ENCODE measurements around the gene BCL2L11. TPM values are rescaled to one million over a fixed set of nuclear protein-coding genes. Genes with fewer than 3 reads are reported as not detected.
A peak's percentile ranks its signal among the peaks of the same experiment; 100 is the strongest.

The BCL2L11 gene
- total and polyA plus RNA-seq, 2 donors: 9.7 to 47.6 TPM

DNA sequence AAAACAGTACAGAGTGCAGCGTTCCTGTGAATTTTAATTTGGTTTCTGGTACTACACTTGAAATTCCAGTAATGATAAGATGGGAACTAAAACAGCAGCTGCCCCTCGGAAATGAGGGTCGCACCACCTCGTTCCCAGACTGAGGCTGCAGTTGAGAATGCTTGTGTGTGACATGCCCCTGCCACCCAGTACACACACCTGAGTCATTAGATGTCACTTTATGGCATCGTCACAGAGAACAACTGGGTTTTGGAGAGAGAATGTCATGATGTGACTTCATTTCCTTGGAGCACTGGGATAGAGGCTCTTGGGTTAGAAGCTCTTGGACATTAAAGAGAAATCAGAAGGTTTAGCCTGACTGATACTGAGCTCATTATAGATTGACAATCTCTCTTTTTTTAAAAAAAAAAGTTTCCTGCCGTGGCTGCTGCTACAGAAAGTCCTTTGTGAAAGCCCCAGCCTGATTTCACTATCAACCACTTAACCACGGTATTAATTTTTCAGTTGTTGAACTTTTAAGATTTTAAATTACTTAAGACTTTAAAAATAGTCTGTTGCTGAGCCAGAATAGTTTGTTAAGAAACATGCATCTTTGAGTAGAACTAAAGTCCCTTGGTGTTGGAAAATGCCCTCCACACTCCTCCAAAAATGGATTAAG, 24.5 kb downstream of the BCL2L11 start:
- H3K9me3 ChIP-seq (ENCODE audit: control insufficient read depth in 2 of 2, insufficient read depth in 1 of 2, low read length in 1 of 2): no peaks in the 10 kb centered on the region
- no peaks in the 10 kb centered on the region for H3K4me1 ChIP-seq (ENCODE audit: control insufficient read depth in 2 of 2, insufficient read depth in 2 of 2, low read length in 2 of 2)
- 88% methylated on average over 7 of the region's 7 CpGs for WGBS
- DNase-seq (ENCODE audit: low read depth in 6 of 9, low spot score in 9 of 9): no peak
- H3K27me3 ChIP-seq (ENCODE audit: control insufficient read depth in 2 of 2, insufficient read depth in 1 of 2, low read length in 1 of 2): no peaks in the 10 kb centered on the region
- peaks cover 27 to 40% of the 10 kb centered on the region in 2 donors for H3K36me3 ChIP-seq (ENCODE audit: control insufficient read depth in 2 of 2, insufficient read depth in 2 of 2, low read length in 1 of 2)
- H3K4me3 ChIP-seq (ENCODE audit: low read length in 2 of 2): no peak overlapping the region
- H3K27ac ChIP-seq (ENCODE audit: low read depth in 1 of 2, low read length in 1 of 2): no peak overlapping the region

DNA sequence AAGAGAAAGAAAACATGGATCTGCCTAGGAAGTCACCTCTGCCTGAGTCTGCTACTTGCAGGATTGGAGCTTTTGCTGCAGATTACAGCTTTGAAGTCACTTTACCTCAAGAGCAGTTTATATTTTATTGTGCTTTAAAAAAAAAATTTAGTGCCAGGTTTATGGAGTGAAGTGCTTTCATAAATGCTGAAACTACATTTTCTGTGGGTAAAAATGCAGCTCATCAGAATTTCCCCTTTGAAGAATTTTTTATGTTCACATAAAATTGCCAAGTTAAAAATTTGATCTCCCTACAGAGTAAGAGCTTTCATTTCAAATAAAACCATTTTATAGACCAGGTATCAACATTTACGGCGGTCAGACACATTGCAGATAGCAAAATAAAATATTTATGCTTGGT, 25.2 kb downstream of the BCL2L11 start:
- H3K27ac ChIP-seq (ENCODE audit: low read depth in 1 of 2, low read length in 1 of 2): no peak overlapping the region
- no peaks in the 10 kb centered on the region for H3K4me1 ChIP-seq (ENCODE audit: control insufficient read depth in 2 of 2, insufficient read depth in 2 of 2, low read length in 2 of 2)
- 97% methylated on average over 2 of the region's 2 CpGs for WGBS
- H3K9me3 ChIP-seq (ENCODE audit: control insufficient read depth in 2 of 2, insufficient read depth in 1 of 2, low read length in 1 of 2): no peaks in the 10 kb centered on the region
- no peak overlapping the region for H3K4me3 ChIP-seq (ENCODE audit: low read length in 2 of 2)
- no peak for DNase-seq (ENCODE audit: low read depth in 6 of 9, low spot score in 9 of 9)
- H3K36me3 ChIP-seq (ENCODE audit: control insufficient read depth in 2 of 2, insufficient read depth in 2 of 2, low read length in 1 of 2): peaks cover 31 to 41% of the 10 kb centered on the region in 2 donors
- H3K27me3 ChIP-seq (ENCODE audit: control insufficient read depth in 2 of 2, insufficient read depth in 1 of 2, low read length in 1 of 2): no peaks in the 10 kb centered on the region

DNA sequence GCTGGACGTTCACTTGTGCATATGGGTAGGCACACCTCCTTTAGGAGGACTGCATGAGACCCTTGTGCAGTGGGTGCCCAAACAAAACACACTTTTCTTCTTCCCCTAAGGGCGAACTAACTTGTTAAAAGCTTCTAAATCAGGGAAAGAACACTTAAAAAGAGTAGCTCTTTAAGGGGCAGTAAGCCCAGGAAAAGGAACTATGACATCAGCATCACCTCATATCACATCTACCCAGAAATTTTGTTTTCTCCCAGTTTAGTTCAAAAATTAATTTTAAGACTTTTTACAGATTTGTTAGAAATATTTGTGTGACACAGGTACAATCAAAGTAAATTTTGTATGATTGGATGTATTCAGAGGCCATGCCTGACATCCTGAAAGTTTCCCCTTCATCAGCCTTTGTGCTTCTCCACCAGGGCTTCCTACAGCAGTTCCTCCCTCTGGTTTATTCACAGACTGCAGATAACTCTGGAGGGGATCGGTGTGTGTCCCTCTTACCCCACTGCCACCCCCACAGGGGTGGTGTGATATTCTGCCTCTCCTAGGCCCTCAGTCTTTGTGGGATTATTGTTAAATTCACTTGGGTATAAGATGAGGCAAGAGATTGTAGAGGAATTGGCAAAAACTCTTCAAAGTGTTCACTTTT, 27.6 kb downstream of the BCL2L11 start:
- peaks cover 32 to 56% of the 10 kb centered on the region in 2 donors for H3K36me3 ChIP-seq (ENCODE audit: control insufficient read depth in 2 of 2, insufficient read depth in 2 of 2, low read length in 1 of 2)
- 94% methylated on average over 3 of the region's 3 CpGs for WGBS
- no peaks in the 10 kb centered on the region for H3K4me1 ChIP-seq (ENCODE audit: control insufficient read depth in 2 of 2, insufficient read depth in 2 of 2, low read length in 2 of 2)
- no peak for DNase-seq (ENCODE audit: low read depth in 6 of 9, low spot score in 9 of 9)
- no peaks in the 10 kb centered on the region for H3K27me3 ChIP-seq (ENCODE audit: control insufficient read depth in 2 of 2, insufficient read depth in 1 of 2, low read length in 1 of 2)
- no peak overlapping the region for H3K4me3 ChIP-seq (ENCODE audit: low read length in 2 of 2)
- no peaks in the 10 kb centered on the region for H3K9me3 ChIP-seq (ENCODE audit: control insufficient read depth in 2 of 2, insufficient read depth in 1 of 2, low read length in 1 of 2)
- no peak overlapping the region for H3K27ac ChIP-seq (ENCODE audit: low read depth in 1 of 2, low read length in 1 of 2)

- no peak for DNase-seq (ENCODE audit: low read depth in 6 of 9, low spot score in 9 of 9)
- Histone ChIP-seq H3K4me1 (ENCODE audit: control insufficient read depth in 2 of 2, insufficient read depth in 2 of 2, low read length in 2 of 2) (no peaks in the 10 kb centered on the region), H3K9me3 (ENCODE audit: control insufficient read depth in 2 of 2, insufficient read depth in 1 of 2, low read length in 1 of 2) (no peaks in the 10 kb centered on the region), H3K27ac (ENCODE audit: low read depth in 1 of 2, low read length in 1 of 2) (no peak overlapping the region), H3K27me3 (ENCODE audit: control insufficient read depth in 2 of 2, insufficient read depth in 1 of 2, low read length in 1 of 2) (no peaks in the 10 kb centered on the region), H3K4me3 (ENCODE audit: low read length in 2 of 2) (no peak overlapping the region), H3K36me3 (ENCODE audit: control insufficient read depth in 2 of 2, insufficient read depth in 2 of 2, low read length in 1 of 2) (peaks cover 34 to 58% of the 10 kb centered on the region in 2 donors)
- WGBS: 85% methylated on average over 8 of the region's 8 CpGs
Measured at GRCh38 chr2:111148925-111149324, 28.2 kb downstream of the BCL2L11 start.

GRCh38 chr2:111149882-111150455, 29.3 kb downstream of the BCL2L11 start:
- no peak for DNase-seq (ENCODE audit: low read depth in 6 of 9, low spot score in 9 of 9)
- WGBS: 98% methylated on average over 7 of the region's 7 CpGs
- Histone ChIP-seq H3K27me3 (ENCODE audit: control insufficient read depth in 2 of 2, insufficient read depth in 1 of 2, low read length in 1 of 2) (no peaks in the 10 kb centered on the region), H3K27ac (ENCODE audit: low read depth in 1 of 2, low read length in 1 of 2) (no peak overlapping the region), H3K9me3 (ENCODE audit: control insufficient read depth in 2 of 2, insufficient read depth in 1 of 2, low read length in 1 of 2) (no peaks in the 10 kb centered on the region), H3K4me3 (ENCODE audit: low read length in 2 of 2) (no peak overlapping the region), H3K36me3 (ENCODE audit: control insufficient read depth in 2 of 2, insufficient read depth in 2 of 2, low read length in 1 of 2) (peaks cover 36 to 56% of the 10 kb centered on the region in 2 donors), H3K4me1 (ENCODE audit: control insufficient read depth in 2 of 2, insufficient read depth in 2 of 2, low read length in 2 of 2) (no peaks in the 10 kb centered on the region)

- Histone ChIP-seq H3K4me3 (ENCODE audit: low read length in 2 of 2) (no peak overlapping the region), H3K27ac (ENCODE audit: low read depth in 1 of 2, low read length in 1 of 2) (no peak overlapping the region), H3K4me1 (ENCODE audit: control insufficient read depth in 2 of 2, insufficient read depth in 2 of 2, low read length in 2 of 2) (peaks cover 28 to 42% of the 10 kb centered on the region in 2 donors), H3K9me3 (ENCODE audit: control insufficient read depth in 2 of 2, insufficient read depth in 1 of 2, low read length in 1 of 2) (no peaks in the 10 kb centered on the region), H3K27me3 (ENCODE audit: control insufficient read depth in 2 of 2, insufficient read depth in 1 of 2, low read length in 1 of 2) (no peaks in the 10 kb centered on the region), H3K36me3 (ENCODE audit: control insufficient read depth in 2 of 2, insufficient read depth in 2 of 2, low read length in 1 of 2) (peaks cover 41 to 76% of the 10 kb centered on the region in 2 donors)
- WGBS: 85% methylated on average over 6 of the region's 6 CpGs
- no peak for DNase-seq (ENCODE audit: low read depth in 6 of 9, low spot score in 9 of 9)
Measured at GRCh38 chr2:111154758-111155157, 34.0 kb downstream of the BCL2L11 start.

GRCh38 chr2:111155610-111156009, 34.9 kb downstream of the BCL2L11 start:
- no peaks in the 10 kb centered on the region for H3K9me3 ChIP-seq (ENCODE audit: control insufficient read depth in 2 of 2, insufficient read depth in 1 of 2, low read length in 1 of 2)
- H3K36me3 ChIP-seq (ENCODE audit: control insufficient read depth in 2 of 2, insufficient read depth in 2 of 2, low read length in 1 of 2): peaks cover 45 to 75% of the 10 kb centered on the region in 2 donors
- peaks cover 28 to 44% of the 10 kb centered on the region in 2 donors for H3K4me1 ChIP-seq (ENCODE audit: control insufficient read depth in 2 of 2, insufficient read depth in 2 of 2, low read length in 2 of 2)
- 92% methylated on average over 1 of the region's 1 CpG for WGBS
- no peaks in the 10 kb centered on the region for H3K27me3 ChIP-seq (ENCODE audit: control insufficient read depth in 2 of 2, insufficient read depth in 1 of 2, low read length in 1 of 2)
- DNase-seq (ENCODE audit: low read depth in 6 of 9, low spot score in 9 of 9): no peak
- H3K4me3 ChIP-seq (ENCODE audit: low read length in 2 of 2): no peak overlapping the region
- H3K27ac ChIP-seq (ENCODE audit: low read depth in 1 of 2, low read length in 1 of 2): peak overlapping the region in 1 of 2 donors; percentile 53

- no peak for DNase-seq (ENCODE audit: low read depth in 6 of 9, low spot score in 9 of 9)
- Histone ChIP-seq H3K27me3 (ENCODE audit: control insufficient read depth in 2 of 2, insufficient read depth in 1 of 2, low read length in 1 of 2) (no peaks in the 10 kb centered on the region), H3K9me3 (ENCODE audit: control insufficient read depth in 2 of 2, insufficient read depth in 1 of 2, low read length in 1 of 2) (no peaks in the 10 kb centered on the region), H3K4me3 (ENCODE audit: low read length in 2 of 2) (no peak overlapping the region), H3K36me3 (ENCODE audit: control insufficient read depth in 2 of 2, insufficient read depth in 2 of 2, low read length in 1 of 2) (peaks cover 44 to 72% of the 10 kb centered on the region in 2 donors), H3K27ac (ENCODE audit: low read depth in 1 of 2, low read length in 1 of 2) (peak overlapping the region; percentile 66 to 94), H3K4me1 (ENCODE audit: control insufficient read depth in 2 of 2, insufficient read depth in 2 of 2, low read length in 2 of 2) (peaks cover 28 to 44% of the 10 kb centered on the region in 2 donors)
- 96% methylated on average over 8 of the region's 8 CpGs for WGBS
Measured at GRCh38 chr2:111156529-111156928, 35.8 kb downstream of the BCL2L11 start.

GRCh38 chr2:111157071-111157661, 36.5 kb downstream of the BCL2L11 start:
- WGBS: 16% methylated on average over 5 of the region's 5 CpGs

More at GRCh38 chr2:111157071-111157661, 36.5 kb downstream of the BCL2L11 start:
- Histone ChIP-seq H3K4me1 (ENCODE audit: control insufficient read depth in 2 of 2, insufficient read depth in 2 of 2, low read length in 2 of 2) (peaks cover 30 to 44% of the 10 kb centered on the region in 2 donors), H3K27me3 (ENCODE audit: control insufficient read depth in 2 of 2, insufficient read depth in 1 of 2, low read length in 1 of 2) (no peaks in the 10 kb centered on the region), H3K27ac (ENCODE audit: low read depth in 1 of 2, low read length in 1 of 2) (peak overlapping the region; percentile 66 to 96), H3K36me3 (ENCODE audit: control insufficient read depth in 2 of 2, insufficient read depth in 2 of 2, low read length in 1 of 2) (peaks cover 43 to 72% of the 10 kb centered on the region in 2 donors), H3K4me3 (ENCODE audit: low read length in 2 of 2) (peak overlapping the region in 1 of 2 donors; percentile 14), H3K9me3 (ENCODE audit: control insufficient read depth in 2 of 2, insufficient read depth in 1 of 2, low read length in 1 of 2) (no peaks in the 10 kb centered on the region)
- DNase-seq (ENCODE audit: low read depth in 6 of 9, low spot score in 9 of 9): peak in 8 of 9 donors; percentile 13 to 83 (median 49)
